Measurements from ENCODE around the gene TERT.
"Not testable (repeated sequence)": the region's sequence is repeated elsewhere in the genome, so short reads cannot be mapped to it uniquely, and the experiment has no call there.

The TERT gene

GRCh38 chr5:1299511-1299850, 4.6 kb upstream of the TERT start:
- in situ Hi-C loops (cut with HindIII; ENCODE audit: low sequenced_read_pairs): no loop called here

GRCh38 chr5:1298723-1299510, 4.0 kb upstream of the TERT start:
- in situ Hi-C loops (cut with HindIII; ENCODE audit: low sequenced_read_pairs): no loop called here

GRCh38 chr5:1298067-1298551, 3.2 kb upstream of the TERT start:
- in situ Hi-C loops (cut with HindIII; ENCODE audit: low sequenced_read_pairs): no loop called here

GRCh38 chr5:1297243-1297642, 2.4 kb upstream of the TERT start:
- in situ Hi-C loops (cut with HindIII; ENCODE audit: low sequenced_read_pairs): no loop called here

- in situ Hi-C loops (cut with HindIII; ENCODE audit: low sequenced_read_pairs): no loop called here
These were observed 776 bp upstream of the TERT start for GRCh38 chr5:1295650-1296037.

GRCh38 chr5:1294206-1294834, 548 bp downstream of the TERT start:
- in situ Hi-C loops (cut with HindIII; ENCODE audit: low sequenced_read_pairs): no loop called here

GRCh38 chr5:1293416-1294205, 1.3 kb downstream of the TERT start:
- in situ Hi-C loops (cut with HindIII; ENCODE audit: low sequenced_read_pairs): no loop called here

GRCh38 chr5:1292846-1293415, 1.9 kb downstream of the TERT start:
- in situ Hi-C loops (cut with HindIII; ENCODE audit: low sequenced_read_pairs): no loop called here

GRCh38 chr5:1292139-1292538, 2.7 kb downstream of the TERT start:
- in situ Hi-C loops (cut with HindIII; ENCODE audit: low sequenced_read_pairs): no loop called here

GRCh38 chr5:1291611-1292080, 3.2 kb downstream of the TERT start:
- in situ Hi-C loops (cut with HindIII; ENCODE audit: low sequenced_read_pairs): no loop called here

- in situ Hi-C loops (cut with HindIII; ENCODE audit: low sequenced_read_pairs): not testable (repeated sequence)
These were observed 3.9 kb downstream of the TERT start for GRCh38 chr5:1290956-1291355.

- in situ Hi-C loops (cut with HindIII; ENCODE audit: low sequenced_read_pairs): not testable (repeated sequence)
These were observed 5.3 kb downstream of the TERT start for GRCh38 chr5:1289559-1289958.

- in situ Hi-C loops (cut with HindIII; ENCODE audit: low sequenced_read_pairs): no loop called here
These were observed 6.2 kb downstream of the TERT start for GRCh38 chr5:1288439-1289335.

GRCh38 chr5:1285883-1286291, 9.0 kb downstream of the TERT start:
- in situ Hi-C loops (cut with HindIII; ENCODE audit: low sequenced_read_pairs): no loop called here

GRCh38 chr5:1285141-1285540, 9.7 kb downstream of the TERT start:
- in situ Hi-C loops (cut with HindIII; ENCODE audit: low sequenced_read_pairs): no loop called here

- in situ Hi-C loops (cut with HindIII; ENCODE audit: low sequenced_read_pairs): not testable (repeated sequence)
These were observed 10.4 kb downstream of the TERT start for GRCh38 chr5:1284336-1284970.

GRCh38 chr5:1283729-1284041, 11.2 kb downstream of the TERT start:
- in situ Hi-C loops (cut with HindIII; ENCODE audit: low sequenced_read_pairs): not testable (repeated sequence)

- in situ Hi-C loops (cut with HindIII; ENCODE audit: low sequenced_read_pairs): not testable (repeated sequence)
These were observed 11.7 kb downstream of the TERT start for GRCh38 chr5:1282993-1283728.
